HL-60 (cell line): ENCODE data around the gene ASTN2.

ENCODE experiments used
- POLR2AphosphoS5 ChIP-seq: IDR thresholded peaks from 2 replicates; pipeline ENCODE4 v1.6.1; 2012; ENCODE audit warnings: low read depth
- REST ChIP-seq: IDR thresholded peaks from 2 replicates; pipeline ENCODE4 v1.6.1; 2012; ENCODE audit warnings: low read depth; ENCODE audit not compliant: insufficient replicate concordance

- TF ChIP-seq REST: no peak
- no peak for TF ChIP-seq POLR2AphosphoS5
Observed at GRCh38 chr9:117278471-117279035, 136.3 kb downstream of the ASTN2 start.
